ENCODE data around the gene GALNT15.

DNA sequence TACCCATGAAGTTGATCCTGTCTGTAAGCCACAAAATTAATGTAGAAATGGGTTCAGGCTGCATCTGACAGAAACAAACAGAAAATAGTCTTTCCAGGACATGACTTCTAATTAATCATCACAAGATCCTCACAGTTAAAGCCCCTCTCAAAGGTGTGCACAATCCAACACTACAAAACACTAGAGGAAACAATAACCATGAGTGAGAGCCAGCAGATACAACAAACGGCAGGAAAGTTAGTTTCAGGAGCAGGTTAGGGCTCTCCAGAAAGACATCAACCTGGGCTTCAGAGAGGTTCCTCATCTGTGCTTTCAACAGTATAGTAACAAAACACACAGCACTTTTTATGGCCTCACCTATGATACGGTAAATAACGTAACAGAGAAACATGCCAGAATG, 47.5 kb downstream of the GALNT15 start:
- TF ChIP-seq, protein P1, sequence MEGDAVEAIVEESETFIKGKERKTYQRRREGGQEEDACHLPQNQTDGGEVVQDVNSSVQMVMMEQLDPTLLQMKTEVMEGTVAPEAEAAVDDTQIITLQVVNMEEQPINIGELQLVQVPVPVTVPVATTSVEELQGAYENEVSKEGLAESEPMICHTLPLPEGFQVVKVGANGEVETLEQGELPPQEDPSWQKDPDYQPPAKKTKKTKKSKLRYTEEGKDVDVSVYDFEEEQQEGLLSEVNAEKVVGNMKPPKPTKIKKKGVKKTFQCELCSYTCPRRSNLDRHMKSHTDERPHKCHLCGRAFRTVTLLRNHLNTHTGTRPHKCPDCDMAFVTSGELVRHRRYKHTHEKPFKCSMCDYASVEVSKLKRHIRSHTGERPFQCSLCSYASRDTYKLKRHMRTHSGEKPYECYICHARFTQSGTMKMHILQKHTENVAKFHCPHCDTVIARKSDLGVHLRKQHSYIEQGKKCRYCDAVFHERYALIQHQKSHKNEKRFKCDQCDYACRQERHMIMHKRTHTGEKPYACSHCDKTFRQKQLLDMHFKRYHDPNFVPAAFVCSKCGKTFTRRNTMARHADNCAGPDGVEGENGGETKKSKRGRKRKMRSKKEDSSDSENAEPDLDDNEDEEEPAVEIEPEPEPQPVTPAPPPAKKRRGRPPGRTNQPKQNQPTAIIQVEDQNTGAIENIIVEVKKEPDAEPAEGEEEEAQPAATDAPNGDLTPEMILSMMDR (IDR thresholded peaks at IDR 0.05), result no peak
- TF ChIP-seq EP300 (IDR thresholded peaks at IDR 0.05), result no peak

All from tibial nerve (tissue), 4 donors.